Ovary (tissue), 3 donors: Measurements from ENCODE around the gene PRPF19.

Experiments used
- EP300 ChIP-seq: sonication (generic); formaldehyde crosslinking; IDR thresholded peaks from one replicate; pipeline ENCODE4 v1.6.1; 2017; ENCODE audit warnings: antibody characterized with exemption
- TF ChIP-seq, protein P1 (sequence below), 3 donors: fragments of 450-650 bp in 2 of 3; fragments of 200-600 bp in 1 of 3; IDR thresholded peaks; one replicate each; pipeline versions ENCODE4 v1.5.1 to v1.8.0; 2016 to 2022; ENCODE audit warnings: antibody characterized with exemption in 3 of 3, mild to moderate bottlenecking in 1 of 3
- donor health status: DM: no; HTN: no; CAD: no.

DNA sequence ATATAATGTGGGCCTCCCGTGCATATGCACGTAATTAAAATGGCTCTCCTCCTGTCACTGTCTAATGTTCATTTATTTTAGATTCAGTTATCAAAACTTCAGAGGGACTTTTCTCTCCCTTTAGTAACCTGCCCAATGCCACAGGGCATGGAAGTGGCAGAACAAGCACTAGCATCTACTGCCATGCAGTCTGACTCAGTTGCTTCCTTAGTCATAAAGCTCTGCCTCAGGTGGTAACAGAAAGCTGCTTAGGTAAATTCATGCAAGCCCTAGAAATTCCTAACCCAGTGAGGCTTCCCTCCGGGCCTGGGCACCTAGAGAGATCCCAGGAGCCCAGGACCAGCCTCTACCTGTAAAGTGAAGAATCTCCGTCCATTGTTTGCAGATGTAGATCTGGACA is 8.9 kb downstream of the PRPF19 start:
- TF ChIP-seq, protein P1, sequence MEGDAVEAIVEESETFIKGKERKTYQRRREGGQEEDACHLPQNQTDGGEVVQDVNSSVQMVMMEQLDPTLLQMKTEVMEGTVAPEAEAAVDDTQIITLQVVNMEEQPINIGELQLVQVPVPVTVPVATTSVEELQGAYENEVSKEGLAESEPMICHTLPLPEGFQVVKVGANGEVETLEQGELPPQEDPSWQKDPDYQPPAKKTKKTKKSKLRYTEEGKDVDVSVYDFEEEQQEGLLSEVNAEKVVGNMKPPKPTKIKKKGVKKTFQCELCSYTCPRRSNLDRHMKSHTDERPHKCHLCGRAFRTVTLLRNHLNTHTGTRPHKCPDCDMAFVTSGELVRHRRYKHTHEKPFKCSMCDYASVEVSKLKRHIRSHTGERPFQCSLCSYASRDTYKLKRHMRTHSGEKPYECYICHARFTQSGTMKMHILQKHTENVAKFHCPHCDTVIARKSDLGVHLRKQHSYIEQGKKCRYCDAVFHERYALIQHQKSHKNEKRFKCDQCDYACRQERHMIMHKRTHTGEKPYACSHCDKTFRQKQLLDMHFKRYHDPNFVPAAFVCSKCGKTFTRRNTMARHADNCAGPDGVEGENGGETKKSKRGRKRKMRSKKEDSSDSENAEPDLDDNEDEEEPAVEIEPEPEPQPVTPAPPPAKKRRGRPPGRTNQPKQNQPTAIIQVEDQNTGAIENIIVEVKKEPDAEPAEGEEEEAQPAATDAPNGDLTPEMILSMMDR (IDR thresholded peaks at IDR 0.05): no peak
- no peak for TF ChIP-seq EP300
